IMR-90 (cell line): ENCODE measurements around the gene CTTN. TPM values are rescaled to one million over a fixed set of nuclear protein-coding genes. Genes with fewer than 3 reads are reported as not detected.

Experiments used
- ATAC-seq: fragments of 200-7000 bp; cut with Tn5 transposase; 2 replicates; pipeline ENCODE4 v1.9.1; 2020; ENCODE audit warnings: low read depth, mild to moderate bottlenecking, moderate library complexity
- BruUV-seq: library from RNA; stranded (reverse); fragments of 400-500 nt; replicated peaks from 2 replicates; lab custom pipeline; 2021; lab: Mats Ljungman, UMichigan
- CTCF ChIA-PET: fragments of 300-600 bp; formaldehyde crosslinking; extraction: SDS; loops from one replicate; lab custom pipeline; 2021; ENCODE audit warnings: antibody characterized with exemption; lab: Yijun Ruan, JAX
- POLR2A ChIA-PET: fragments of 300-600 bp; sonication (Branson Sonifier 250); formaldehyde crosslinking; loops from one replicate; lab custom pipeline; 2022; ENCODE audit warnings: antibody characterized with exemption; ENCODE audit not compliant: unreplicated experiment; lab: Charles Lee
- DNase-seq: peaks from one replicate; pipeline ENCODE4 v3.0.0; 2013
- H2AFZ ChIP-seq: replicated peaks from 2 replicates; pipeline ENCODE3; 2013; ENCODE audit warnings: low read length, mild to moderate bottlenecking; ENCODE audit not compliant: poor library complexity
- H2AK5ac ChIP-seq: 2 replicates; pipeline ENCODE4 v1.6.1; 2013; ENCODE audit warnings: low read depth, low read length, inconsistent platforms
- H2AK9ac ChIP-seq: replicated peaks from 2 replicates; pipeline ENCODE3; 2013; ENCODE audit warnings: mild to moderate bottlenecking, low read depth, low read length, moderate library complexity; ENCODE audit not compliant: poor library complexity
- H2BK120ac ChIP-seq: 2 replicates; pipeline ENCODE4 v1.6.1; 2013; ENCODE audit warnings: low read depth, low read length, inconsistent platforms
- H2BK15ac ChIP-seq: 3 replicates; pipeline ENCODE4 v1.6.1; 2013; ENCODE audit warnings: low read depth, low read length, inconsistent platforms
- H2BK20ac ChIP-seq: 2 replicates; pipeline ENCODE4 v1.6.1; 2013; ENCODE audit warnings: low read depth, mild to moderate bottlenecking, inconsistent platforms, low read length, moderate library complexity
- H2BK5ac ChIP-seq: 2 replicates; pipeline ENCODE4 v1.6.1; 2013; ENCODE audit warnings: mild to moderate bottlenecking, low read depth, low read length, inconsistent platforms; ENCODE audit not compliant: poor library complexity, severe bottlenecking
- H3K14ac ChIP-seq: replicated peaks from 2 replicates; pipeline ENCODE4 v1.6.1; 2013; ENCODE audit warnings: low read depth, low read length, inconsistent platforms
- H3K18ac ChIP-seq: 2 replicates; pipeline ENCODE4 v1.6.1; 2013; ENCODE audit warnings: low read depth, low read length, control low read depth
- H3K23ac ChIP-seq: 2 replicates; pipeline ENCODE4 v1.6.1; 2013; ENCODE audit warnings: low read depth, low read length, inconsistent platforms
- H3K27ac ChIP-seq: 2 replicates; pipeline ENCODE4 v1.5.1; 2013; ENCODE audit warnings: mild to moderate bottlenecking, control low read depth, low read length; ENCODE audit not compliant: insufficient read depth
- H3K27me3 ChIP-seq: 2 replicates; pipeline ENCODE4 v1.6.1; 2013; ENCODE audit warnings: low read length; ENCODE audit not compliant: control insufficient read depth, insufficient read depth
- H3K36me3 ChIP-seq: 2 replicates; pipeline ENCODE4 v1.6.1; 2013; ENCODE audit warnings: low read length, mixed read lengths; ENCODE audit not compliant: control insufficient read depth, insufficient read depth
- H3K4ac ChIP-seq: 2 replicates; pipeline ENCODE4 v1.6.1; 2013; ENCODE audit warnings: low read depth, low read length, inconsistent platforms
- H3K4me1 ChIP-seq: 2 replicates; pipeline ENCODE4 v1.6.1; 2013; ENCODE audit warnings: low read length, mixed read lengths; ENCODE audit not compliant: control insufficient read depth, insufficient read depth
- H3K4me2 ChIP-seq: 2 replicates; pipeline ENCODE4 v1.6.1; 2013; ENCODE audit warnings: low read depth, mild to moderate bottlenecking, control low read depth, low read length, moderate library complexity
- H3K4me3 ChIP-seq: 2 replicates; pipeline ENCODE4 v1.5.1; 2013; ENCODE audit warnings: low read depth, mild to moderate bottlenecking, control low read depth, low read length, moderate library complexity; ENCODE audit not compliant: insufficient read depth
- H3K56ac ChIP-seq: 2 replicates; pipeline ENCODE4 v1.6.1; 2013; ENCODE audit warnings: low read length, inconsistent platforms; ENCODE audit not compliant: insufficient read depth; ENCODE audit errors: extremely low read depth
- H3K79me1 ChIP-seq, 2 experiments: 2 replicates each; pipeline ENCODE4 v1.6.1; 2013; ENCODE audit warnings: low read length in 2 of 2, inconsistent platforms in 1 of 2, low read depth in 1 of 2
- H3K9ac ChIP-seq: 2 replicates; pipeline ENCODE4 v1.6.1; 2013; ENCODE audit warnings: low read depth, low read length, control low read depth
- H3K9me1 ChIP-seq: 2 replicates; pipeline ENCODE4 v1.6.1; 2013; ENCODE audit warnings: low read length, inconsistent platforms; ENCODE audit not compliant: insufficient read depth
- H3K9me3 ChIP-seq: 2 replicates; pipeline ENCODE4 v1.6.1; 2013; ENCODE audit warnings: low read length; ENCODE audit not compliant: control insufficient read depth, insufficient read depth
- H4K20me1 ChIP-seq: 2 replicates; pipeline ENCODE4 v1.6.1; 2013; ENCODE audit warnings: low read length, inconsistent platforms; ENCODE audit not compliant: insufficient read depth
- H4K5ac ChIP-seq: 2 replicates; pipeline ENCODE4 v1.6.1; 2013; ENCODE audit warnings: mild to moderate bottlenecking, low read depth, low read length, control low read depth
- H4K8ac ChIP-seq, 2 experiments: 2 replicates each; pipeline ENCODE4 v1.6.1; 2013; ENCODE audit warnings: low read depth in 2 of 2, low read length in 2 of 2, control low read depth in 1 of 2, inconsistent platforms in 1 of 2
- H4K91ac ChIP-seq: 2 replicates; pipeline ENCODE4 v1.6.1; 2013; ENCODE audit warnings: low read depth, low read length, inconsistent platforms; ENCODE audit not compliant: insufficient read depth
- BHLHE40 ChIP-seq: fragments of 150-350 bp; IDR thresholded peaks from 2 replicates; pipeline ENCODE4 v1.6.1; 2016; ENCODE audit warnings: mild to moderate bottlenecking, low read depth, low read length
- ELK1 ChIP-seq: fragments of 150-350 bp; IDR thresholded peaks from 2 replicates; pipeline ENCODE4 v1.6.1; 2016; ENCODE audit warnings: low read depth, mild to moderate bottlenecking, low read length, moderate library complexity, borderline replicate concordance
- MXI1 ChIP-seq: IDR thresholded peaks from 2 replicates; pipeline ENCODE4 v1.6.1; 2012; ENCODE audit warnings: low read depth, mild to moderate bottlenecking, low read length, moderate library complexity, borderline replicate concordance
- POLR2A ChIP-seq: IDR thresholded peaks from 2 replicates; pipeline ENCODE4 v1.6.1; 2012; ENCODE audit warnings: mild to moderate bottlenecking, low read depth, low read length
- RAD21 ChIP-seq: IDR thresholded peaks from 2 replicates; pipeline ENCODE4 v1.6.1; 2012; ENCODE audit warnings: low read length, improper control_type of control experiment
- RCOR1 ChIP-seq: IDR thresholded peaks from 2 replicates; pipeline ENCODE4 v1.6.1; 2012; ENCODE audit warnings: mild to moderate bottlenecking, low read length, improper control_type of control experiment; ENCODE audit not compliant: insufficient replicate concordance
- RFX5 ChIP-seq: IDR thresholded peaks from 2 replicates; pipeline ENCODE4 v1.8.0; 2012; ENCODE audit warnings: low read depth, mild to moderate bottlenecking, low read length, moderate library complexity
- SMC3 ChIP-seq: fragments of 150-350 bp; IDR thresholded peaks from 2 replicates; pipeline ENCODE4 v1.6.1; 2016; ENCODE audit warnings: low read depth, mild to moderate bottlenecking, antibody characterized with exemption, low read length, moderate library complexity
- WGBS, 2 experiments: methylation state at CpG; one replicate each; pipeline versions ENCODE4 v1.1.5 to v1.1.7; 2013; ENCODE audit warnings: missing lambda C conversion rate in 2 of 2; ENCODE audit not compliant: insufficient read length in 1 of 2; ENCODE audit errors: extremely low coverage in 2 of 2; 5-methylcytosine and 5-hydroxymethylcytosine counted together
- dilution Hi-C: fragments of 300-500 bp; cut with HindIII; formaldehyde crosslinking; loops from one replicate; pipeline ENCODE4 v1.14.3; 2018; ENCODE audit warnings: low sequenced_read_pairs; ENCODE audit not compliant: unreplicated experiment
- in situ Hi-C: fragments of 300-500 bp; cut with MboI; formaldehyde crosslinking; loops from 3 replicates; pipeline ENCODE4 v1.14.3; 2019; ENCODE audit warnings: low sequenced_read_pairs, inconsistent platforms, mixed read lengths
- intact Hi-C: fragments of 100-400 bp; cut with micrococcal nuclease; formaldehyde crosslinking; loops from 2 replicates; pipeline ENCODE4 v1.10.0; 2022
- polyA plus RNA-seq, 3 experiments: library from polyadenylated mRNA; depleted of rRNA; stranded (reverse); fragments of >200 nt; gene quantifications; 2 replicates each; pipeline ENCODE4 v1.2.3, GENCODE V29; 2012; ENCODE audit warnings: low replicate concordance in 1 of 3
- total RNA-seq: library from RNA; depleted of rRNA; stranded (reverse); fragments of >200 nt; gene quantifications from 2 replicates; pipeline ENCODE4 v1.2.3, GENCODE V29; 2012

The CTTN gene
- total and polyA plus RNA-seq, 2 of the 4 experiments (the other 2 are of a cell fraction), result 287 to 296 TPM

DNA sequence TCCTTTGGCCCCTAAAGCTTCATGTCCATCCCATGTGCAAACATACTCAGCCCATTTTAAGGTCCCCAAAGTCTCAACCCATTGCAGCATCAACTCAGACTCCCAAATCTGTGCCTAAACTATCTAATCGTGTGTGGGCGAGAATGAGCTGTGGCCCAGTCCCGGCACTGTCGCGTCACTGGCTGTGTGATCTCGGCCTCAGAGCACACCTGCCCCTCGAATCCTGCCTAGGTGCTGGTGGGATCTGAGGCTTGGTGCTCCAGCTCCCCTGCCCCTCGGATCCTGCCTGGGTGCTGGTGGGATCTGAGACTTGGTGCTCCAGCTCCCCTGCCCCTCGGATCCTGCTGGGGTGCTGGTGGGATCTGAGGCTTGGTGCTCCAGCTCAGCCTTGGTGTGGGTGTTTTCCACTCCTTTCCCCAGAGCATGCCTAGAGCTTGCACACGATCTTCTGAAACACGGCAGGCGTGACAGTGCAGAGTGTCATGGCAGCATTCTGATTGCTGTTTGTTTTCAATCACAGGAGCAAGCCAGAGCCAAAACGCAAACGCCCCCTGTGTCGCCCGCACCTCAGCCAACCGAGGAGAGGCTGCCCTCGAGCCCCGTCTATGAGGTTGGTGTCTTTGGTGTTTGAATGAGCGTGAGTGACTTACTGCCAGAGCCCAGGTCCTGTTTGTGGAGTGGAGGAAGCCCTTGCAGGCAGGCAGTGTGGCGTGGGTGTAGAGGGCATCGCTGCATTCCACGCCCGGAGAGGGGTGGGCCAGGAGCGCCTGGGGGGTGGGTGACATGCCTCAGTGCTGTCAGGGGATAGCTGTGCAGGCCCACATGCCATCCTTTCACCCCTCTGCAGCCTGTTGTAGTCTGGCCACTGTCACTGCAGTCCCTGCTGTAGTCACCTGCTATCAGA, 32.6 kb downstream of the CTTN start (continued):
- no peak for TF ChIP-seq RFX5

DNA sequence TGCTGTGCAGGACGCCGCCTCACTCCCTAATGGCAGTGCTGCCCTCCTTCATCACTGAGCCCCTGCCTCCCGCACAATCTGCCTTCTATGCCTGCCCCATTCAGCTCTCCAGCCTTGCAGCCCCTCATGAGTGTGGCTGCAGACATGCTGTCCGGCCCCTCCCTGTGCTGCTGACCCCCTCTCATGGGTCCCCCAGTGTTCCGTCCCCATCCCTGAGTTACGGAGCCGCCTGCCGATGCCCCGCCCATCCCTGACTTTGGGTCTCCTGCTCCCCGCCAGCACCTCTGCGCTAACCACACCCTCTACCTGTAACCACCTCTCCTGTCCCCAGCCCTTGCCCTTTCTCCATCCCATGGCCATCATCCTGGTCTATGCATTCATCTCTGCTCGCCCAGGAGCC, 33.3 kb downstream of the CTTN start:
- Histone ChIP-seq H3K9me3 (no peaks in the 10 kb centered on the region), H2BK20ac (no peak overlapping the region), H2AK5ac (no peak overlapping the region), H3K27me3 (no peaks in the 10 kb centered on the region), H3K9ac (no peak overlapping the region), H3K4ac (no peak overlapping the region), H3K36me3 (peaks cover 87% of the 10 kb centered on the region), H3K27ac (no peak overlapping the region), H4K91ac (no peak overlapping the region), H4K5ac (no peak overlapping the region), H2BK120ac (no peak overlapping the region), H2AK9ac (no peak overlapping the region), H3K4me3 (no peak overlapping the region), H2AFZ (no peak overlapping the region), H4K20me1 (peaks cover 69% of the 10 kb centered on the region), H3K14ac (no peak overlapping the region), H2BK5ac (no peak overlapping the region), H2BK15ac (no peak overlapping the region), H3K79me1 (peaks cover 21 to 59% of the 10 kb centered on the region in 2 experiments), H3K4me2 (no peak overlapping the region), H3K18ac (no peak overlapping the region), H3K4me1 (no peaks in the 10 kb centered on the region), H3K23ac (no peak overlapping the region), H3K56ac (no peak overlapping the region), H4K8ac (no peak overlapping the region), H3K9me1 (no peaks in the 10 kb centered on the region)
- WGBS, 2 experiments, result 97% methylated on average over 9 of the region's 12 CpGs; no CpG with 5 or more reads in 1 of the 2 experiments
- in situ Hi-C loops (no loop called here), intact Hi-C loops (no loop called here), dilution Hi-C loops (no loop called here)
- no peak for ATAC-seq
- ChIA-PET POLR2A (no interaction called here), CTCF (no interaction called here)
- BruUV-seq, result no TSS peak
- no peak for DNase-seq
- TF ChIP-seq SMC3 (no peak), RCOR1 (no peak), BHLHE40 (no peak), ELK1 (no peak), RAD21 (no peak), MXI1 (no peak), RFX5 (no peak), POLR2A (no peak)
